Uterus (tissue), 2 donors: Measurements from ENCODE around the gene SVEP1.

Experiments
- POLR2A ChIP-seq, 2 donors: fragments of 450-650 bp; IDR thresholded peaks; one replicate each; pipeline ENCODE4 v1.6.1; 2016; ENCODE audit warnings: antibody characterized with exemption in 2 of 2, mild to moderate bottlenecking in 1 of 2, moderate library complexity in 1 of 2
- TF ChIP-seq, protein P1 (sequence below), 4 experiments: fragments of 200-600 bp in 2 of 4; fragments of 450-650 bp in 2 of 4; sonication (generic) in 2 of 4; IDR thresholded peaks; one replicate each; pipeline ENCODE4 v1.5.1; 2016 to 2019; ENCODE audit warnings: antibody characterized with exemption in 4 of 4, mild to moderate bottlenecking in 2 of 4, moderate library complexity in 1 of 4

DNA sequence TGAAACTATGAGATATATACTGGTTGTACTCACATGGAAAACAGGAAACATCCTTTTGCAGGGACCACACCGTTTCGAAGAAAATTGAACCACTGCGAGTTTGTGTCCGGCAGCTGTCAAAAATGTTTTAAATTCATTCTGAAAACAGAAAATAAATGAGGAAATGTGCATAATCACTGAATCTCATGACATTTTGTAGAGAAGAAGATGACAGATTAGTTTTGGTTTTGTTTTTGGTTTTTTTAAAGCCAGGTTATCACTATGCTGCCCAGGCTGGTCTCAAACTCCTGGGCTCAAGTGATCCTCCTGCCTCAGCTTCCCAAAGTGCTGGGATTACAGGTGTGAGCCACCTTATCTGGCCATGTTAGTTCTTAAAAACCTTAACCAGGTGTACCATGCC lies 245.4 kb downstream of the SVEP1 start:
- TF ChIP-seq, protein P1, sequence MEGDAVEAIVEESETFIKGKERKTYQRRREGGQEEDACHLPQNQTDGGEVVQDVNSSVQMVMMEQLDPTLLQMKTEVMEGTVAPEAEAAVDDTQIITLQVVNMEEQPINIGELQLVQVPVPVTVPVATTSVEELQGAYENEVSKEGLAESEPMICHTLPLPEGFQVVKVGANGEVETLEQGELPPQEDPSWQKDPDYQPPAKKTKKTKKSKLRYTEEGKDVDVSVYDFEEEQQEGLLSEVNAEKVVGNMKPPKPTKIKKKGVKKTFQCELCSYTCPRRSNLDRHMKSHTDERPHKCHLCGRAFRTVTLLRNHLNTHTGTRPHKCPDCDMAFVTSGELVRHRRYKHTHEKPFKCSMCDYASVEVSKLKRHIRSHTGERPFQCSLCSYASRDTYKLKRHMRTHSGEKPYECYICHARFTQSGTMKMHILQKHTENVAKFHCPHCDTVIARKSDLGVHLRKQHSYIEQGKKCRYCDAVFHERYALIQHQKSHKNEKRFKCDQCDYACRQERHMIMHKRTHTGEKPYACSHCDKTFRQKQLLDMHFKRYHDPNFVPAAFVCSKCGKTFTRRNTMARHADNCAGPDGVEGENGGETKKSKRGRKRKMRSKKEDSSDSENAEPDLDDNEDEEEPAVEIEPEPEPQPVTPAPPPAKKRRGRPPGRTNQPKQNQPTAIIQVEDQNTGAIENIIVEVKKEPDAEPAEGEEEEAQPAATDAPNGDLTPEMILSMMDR (IDR thresholded peaks at IDR 0.05) = no peak
- no peak for TF ChIP-seq POLR2A (IDR thresholded peaks at IDR 0.05)
